Measurements from ENCODE around the gene RMND1.
"Not testable (repeated sequence)": the region's sequence is repeated elsewhere in the genome, so short reads cannot be mapped to it uniquely, and the experiment has no call there.

The RMND1 gene

DNA sequence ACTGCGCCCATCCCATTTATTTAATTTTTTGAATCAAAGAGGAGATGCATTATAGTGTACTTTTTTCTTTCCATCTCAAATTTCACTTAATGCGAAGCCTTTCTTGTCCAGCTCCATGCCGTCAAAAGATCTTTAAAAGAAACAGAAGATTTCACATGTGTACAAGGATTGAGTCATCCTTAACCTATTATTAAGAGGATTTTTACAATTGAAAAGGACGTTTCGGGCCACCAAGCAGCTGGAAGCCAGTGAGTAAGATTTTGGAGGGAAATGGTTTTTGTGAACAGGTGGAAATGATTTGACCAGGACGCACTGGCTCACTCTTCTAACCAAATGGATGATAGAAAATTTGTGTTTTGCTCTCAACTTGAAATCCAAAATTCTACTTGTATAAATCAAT, 26.7 kb upstream of the RMND1 start:
- Mint-ChIP-seq H3K36me3 (ENCODE audit: low read depth) (no peaks in the 10 kb centered on the region), H3K27ac (no peak overlapping the region), H3K4me3 (no peak overlapping the region), H3K27me3 (no peaks in the 10 kb centered on the region), H3K4me1 (peaks cover 21% of the 10 kb centered on the region), H3K9me3 (no peaks in the 10 kb centered on the region)
- no peak for DNase-seq
- no peak for ATAC-seq

DNA sequence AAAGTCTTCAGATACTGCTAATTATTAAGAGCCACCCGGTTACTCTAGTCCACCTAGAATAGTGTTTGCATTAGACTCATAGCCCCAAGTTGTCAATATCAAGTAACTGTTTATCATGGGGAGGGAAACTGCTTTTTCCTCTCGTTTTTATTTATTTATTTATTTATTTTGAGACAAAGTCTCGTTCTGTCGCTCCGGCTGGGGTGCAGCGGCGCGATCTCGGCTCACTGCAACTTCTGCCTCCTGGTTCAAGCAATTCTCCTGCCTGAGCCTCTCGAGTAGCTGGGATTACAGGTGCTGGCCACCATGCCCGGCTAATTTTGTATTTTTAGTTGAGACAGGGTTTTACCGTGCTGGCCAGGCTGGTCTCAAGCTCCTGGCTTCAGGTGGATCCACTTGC, 25.8 kb upstream of the RMND1 start:
- peaks cover 21% of the 10 kb centered on the region for H3K4me1 Mint-ChIP-seq
- H3K9me3 Mint-ChIP-seq, result no peaks in the 10 kb centered on the region
- ATAC-seq (no peak), DNase-seq (no peak)
- no peaks in the 10 kb centered on the region for H3K27me3 Mint-ChIP-seq
- H3K36me3 Mint-ChIP-seq (ENCODE audit: low read depth), result no peaks in the 10 kb centered on the region
- H3K4me3 Mint-ChIP-seq, result no peak overlapping the region
- H3K27ac Mint-ChIP-seq, result no peak overlapping the region

DNA sequence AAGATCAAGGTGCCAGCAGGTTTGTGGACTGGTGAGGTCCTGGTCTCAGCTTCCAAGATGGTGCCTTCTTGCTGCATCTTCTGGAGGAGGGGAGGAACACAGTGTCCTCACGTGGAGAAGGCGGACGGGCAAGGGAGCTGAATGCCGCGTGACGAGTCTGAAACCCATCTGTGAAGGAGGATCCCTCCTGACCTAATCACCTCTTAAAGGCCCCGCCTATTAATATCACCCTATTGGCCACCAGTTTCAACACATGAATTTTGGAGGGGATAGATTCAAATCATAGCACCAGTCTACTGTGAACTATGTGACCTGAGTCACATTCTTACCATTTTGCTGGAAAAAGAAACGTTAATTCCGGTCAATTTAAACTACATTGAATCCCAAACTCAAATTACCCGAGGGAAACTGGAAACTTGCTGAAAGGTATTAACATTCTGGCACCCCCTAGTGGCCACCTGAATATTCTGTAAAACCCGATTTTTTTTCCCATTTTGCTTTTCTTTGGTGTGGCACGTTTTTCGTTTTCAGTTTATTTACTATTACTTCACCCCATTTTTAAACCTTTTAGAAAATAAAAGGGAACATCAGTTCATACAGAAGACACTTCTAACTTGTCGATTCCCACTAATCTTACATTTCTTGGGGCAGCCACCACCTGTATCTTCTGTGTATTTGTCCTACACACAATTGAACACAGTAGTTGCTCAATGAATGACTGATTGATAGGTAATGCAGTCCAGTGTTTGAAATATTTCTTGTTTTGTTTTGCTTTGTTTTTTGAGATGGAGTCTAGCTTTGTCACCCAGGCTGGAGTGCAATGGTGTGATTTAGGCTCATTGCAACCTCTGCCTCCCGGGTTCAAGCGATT, 24.0 kb upstream of the RMND1 start:
- Mint-ChIP-seq H3K4me1 (peaks cover 6% of the 10 kb centered on the region), H3K36me3 (ENCODE audit: low read depth) (no peaks in the 10 kb centered on the region), H3K4me3 (no peak overlapping the region), H3K27me3 (no peaks in the 10 kb centered on the region), H3K27ac (no peak overlapping the region), H3K9me3 (no peaks in the 10 kb centered on the region)
- no peak for ATAC-seq
- DNase-seq, result peak; percentile 53

DNA sequence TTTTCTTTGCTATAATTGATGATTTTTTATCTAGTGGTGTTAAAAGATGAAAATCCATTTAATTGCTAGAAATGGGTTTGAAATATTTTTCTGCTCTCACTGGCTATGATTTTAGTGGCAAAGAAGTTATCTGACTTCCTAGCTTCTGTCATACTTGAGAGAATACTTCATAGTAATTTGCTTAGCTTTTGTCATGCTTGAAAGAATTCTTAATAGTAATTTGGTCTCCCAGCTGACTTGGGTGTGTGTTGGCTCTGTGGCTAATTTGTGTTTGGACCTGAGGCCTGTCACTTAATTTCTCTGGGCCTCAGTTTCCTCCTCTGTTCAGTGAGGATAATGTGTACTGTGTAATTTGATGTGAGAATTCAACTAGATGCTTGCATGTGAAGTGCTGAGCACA, 12.8 kb upstream of the RMND1 start:
- Mint-ChIP-seq H3K4me3 (no peak overlapping the region), H3K36me3 (ENCODE audit: low read depth) (peaks cover 13% of the 10 kb centered on the region), H3K4me1 (peaks cover 6% of the 10 kb centered on the region), H3K27me3 (no peaks in the 10 kb centered on the region), H3K9me3 (no peaks in the 10 kb centered on the region), H3K27ac (no peak overlapping the region)
- ATAC-seq (no peak), DNase-seq (no peak)

DNA sequence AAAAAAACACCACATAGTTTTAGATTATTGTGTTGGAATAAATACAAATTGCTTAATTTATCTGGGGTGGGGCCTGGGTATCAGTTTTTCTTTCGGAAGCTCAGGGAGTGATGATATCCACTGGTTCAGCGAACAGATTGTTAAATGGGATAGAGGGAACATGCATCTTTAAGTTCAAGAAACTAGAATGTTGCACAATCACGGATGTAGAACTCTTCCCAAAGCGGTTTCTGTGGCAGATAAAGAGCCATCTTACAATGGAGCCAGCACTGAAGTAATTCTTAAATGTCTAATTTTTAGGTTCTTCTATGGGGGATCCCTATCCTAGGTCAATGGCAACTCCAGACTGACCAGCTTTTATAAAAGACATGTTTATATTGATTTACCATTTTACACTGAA, 9.7 kb upstream of the RMND1 start:
- DNase-seq (no peak), ATAC-seq (no peak)
- H3K4me3 Mint-ChIP-seq, result no peak overlapping the region
- no peaks in the 10 kb centered on the region for H3K9me3 Mint-ChIP-seq
- H3K27ac Mint-ChIP-seq, result no peak overlapping the region
- H3K4me1 Mint-ChIP-seq, result peaks cover 3% of the 10 kb centered on the region
- H3K27me3 Mint-ChIP-seq, result no peaks in the 10 kb centered on the region
- H3K36me3 Mint-ChIP-seq (ENCODE audit: low read depth), result peaks cover 16% of the 10 kb centered on the region

DNA sequence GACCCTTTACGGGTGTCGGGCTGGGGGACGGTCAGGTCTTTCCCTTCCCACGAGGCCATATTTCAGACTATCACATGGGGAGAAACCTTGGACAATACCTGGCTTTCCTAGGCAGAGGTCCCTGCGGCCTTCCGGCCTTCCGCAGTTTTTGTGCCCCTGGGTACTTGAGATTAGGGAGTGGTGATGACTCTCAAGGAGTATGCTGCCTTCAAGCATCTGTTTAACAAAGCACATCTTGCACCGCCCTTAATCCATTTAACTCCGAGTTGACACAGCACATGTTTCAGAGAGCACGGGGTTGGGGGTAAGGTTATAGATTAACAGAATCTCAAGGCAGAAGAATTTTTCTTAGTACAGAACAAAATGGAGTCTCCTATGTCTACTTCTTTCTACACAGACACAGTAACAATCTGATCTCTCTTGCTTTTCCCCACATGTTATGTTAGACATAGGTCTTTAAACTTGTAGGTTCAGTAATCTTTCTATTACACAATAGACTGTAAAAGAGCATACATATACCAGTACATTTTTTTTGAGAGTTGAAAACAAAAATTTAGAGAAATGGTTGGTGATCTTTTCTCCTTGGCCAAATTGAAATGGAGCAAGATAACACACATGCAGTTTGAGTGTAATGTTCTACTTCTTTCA, 3.9 kb upstream of the RMND1 start:
- H3K27me3 Mint-ChIP-seq, H3K27ac Mint-ChIP-seq, H3K4me3 Mint-ChIP-seq, DNase-seq, ATAC-seq, H3K9me3 Mint-ChIP-seq: not testable (repeated sequence)
- Mint-ChIP-seq H3K4me1 (peaks cover 26% of the 10 kb centered on the region), H3K36me3 (ENCODE audit: low read depth) (peaks cover 19% of the 10 kb centered on the region)

DNA sequence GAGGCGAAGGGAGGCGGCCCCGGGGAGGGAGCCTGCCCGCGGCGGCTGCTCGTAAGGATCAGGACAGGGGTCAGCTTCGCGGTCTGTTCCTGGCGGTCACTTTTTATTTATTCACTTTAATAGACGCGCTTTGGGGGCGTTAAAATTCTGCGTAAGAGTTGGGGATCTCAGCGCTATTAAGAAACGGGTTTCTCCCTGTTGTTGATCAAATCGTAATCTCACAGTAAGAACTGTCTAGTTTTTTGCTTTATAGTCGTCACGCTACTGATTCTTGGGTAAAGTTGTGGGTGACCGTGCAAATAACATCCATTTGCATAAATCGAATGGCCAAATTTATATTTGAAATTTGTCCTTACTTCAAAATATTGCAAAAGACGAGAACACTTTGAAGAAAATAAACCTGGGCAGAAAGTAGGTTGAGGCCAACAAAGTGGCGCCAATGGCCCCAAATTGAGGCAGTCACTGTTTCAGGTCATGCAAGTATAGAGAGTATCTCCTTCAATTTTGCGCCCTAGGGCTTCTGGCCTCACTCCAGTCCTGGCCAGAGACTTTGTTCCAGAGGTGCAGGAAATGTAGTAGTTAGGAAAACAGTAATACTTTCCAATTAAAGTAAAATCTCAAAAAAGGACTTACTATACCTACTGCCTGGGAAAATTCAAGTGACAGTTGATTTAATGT, 963 bp upstream of the RMND1 start:
- ATAC-seq (no peak), DNase-seq (no peak)
- Mint-ChIP-seq H3K36me3 (ENCODE audit: low read depth) (peaks cover 16% of the 10 kb centered on the region), H3K4me1 (peaks cover 33% of the 10 kb centered on the region), H3K27me3 (peaks cover 3% of the 10 kb centered on the region), H3K27ac (peak overlapping the region; percentile 96), H3K4me3 (peak overlapping the region; percentile 99), H3K9me3 (no peaks in the 10 kb centered on the region)

DNA sequence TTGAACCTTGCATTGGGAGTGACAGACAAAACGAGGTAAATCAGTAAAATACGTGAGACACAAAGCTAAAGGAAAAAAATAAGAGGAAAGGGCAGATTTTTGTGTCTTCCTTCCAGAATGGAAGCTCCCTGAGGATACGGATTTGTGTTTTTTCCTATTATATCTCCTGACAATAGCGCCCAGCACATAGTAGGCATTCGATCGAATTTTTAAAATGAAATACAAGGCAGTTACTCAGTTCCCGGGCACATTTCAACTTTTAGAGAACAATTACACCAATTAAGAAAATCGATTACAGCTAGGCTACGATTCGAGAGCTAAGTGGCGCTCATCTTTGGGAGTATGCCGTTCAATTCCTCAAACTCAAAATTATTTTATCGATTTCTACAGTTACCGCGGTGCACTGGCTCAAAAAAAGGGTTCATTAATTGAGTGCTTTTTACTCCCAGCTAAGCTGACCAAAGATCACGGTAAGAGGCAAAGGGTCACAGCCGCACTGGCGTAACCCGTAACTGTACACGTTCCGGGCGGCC, 443 bp downstream of the RMND1 start:
- Mint-ChIP-seq H3K27me3 (peaks cover 3% of the 10 kb centered on the region), H3K27ac (peak overlapping the region; percentile 96), H3K9me3 (no peaks in the 10 kb centered on the region), H3K36me3 (ENCODE audit: low read depth) (peaks cover 16% of the 10 kb centered on the region), H3K4me3 (peak overlapping the region; percentile 99), H3K4me1 (peaks cover 34% of the 10 kb centered on the region)
- ATAC-seq, result no peak
- no peak for DNase-seq

DNA sequence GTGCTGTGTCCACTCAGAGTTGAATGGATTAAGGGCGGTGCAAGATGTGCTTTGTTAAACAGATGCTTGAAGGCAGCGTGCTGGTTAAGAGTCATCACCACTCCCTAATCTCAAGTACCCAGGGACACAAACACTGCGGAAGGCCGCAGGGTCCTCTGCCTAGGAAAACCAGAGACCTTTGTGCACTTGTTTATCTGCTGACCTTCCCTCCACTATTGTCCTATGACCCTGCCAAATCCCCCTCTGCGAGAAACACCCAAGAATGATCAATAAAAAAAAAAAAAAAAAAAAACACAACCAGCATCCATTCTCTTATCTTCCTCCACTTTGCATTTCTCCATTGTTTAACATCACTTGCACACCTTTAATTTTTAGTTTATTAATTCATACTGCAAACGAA, 998 bp downstream of the RMND1 start:
- H3K9me3 Mint-ChIP-seq, ATAC-seq, H3K27me3 Mint-ChIP-seq, DNase-seq: not testable (repeated sequence)
- Mint-ChIP-seq H3K4me3 (peak overlapping the region; percentile 99), H3K27ac (peak overlapping the region; percentile 96), H3K36me3 (ENCODE audit: low read depth) (peaks cover 16% of the 10 kb centered on the region), H3K4me1 (peaks cover 34% of the 10 kb centered on the region)

DNA sequence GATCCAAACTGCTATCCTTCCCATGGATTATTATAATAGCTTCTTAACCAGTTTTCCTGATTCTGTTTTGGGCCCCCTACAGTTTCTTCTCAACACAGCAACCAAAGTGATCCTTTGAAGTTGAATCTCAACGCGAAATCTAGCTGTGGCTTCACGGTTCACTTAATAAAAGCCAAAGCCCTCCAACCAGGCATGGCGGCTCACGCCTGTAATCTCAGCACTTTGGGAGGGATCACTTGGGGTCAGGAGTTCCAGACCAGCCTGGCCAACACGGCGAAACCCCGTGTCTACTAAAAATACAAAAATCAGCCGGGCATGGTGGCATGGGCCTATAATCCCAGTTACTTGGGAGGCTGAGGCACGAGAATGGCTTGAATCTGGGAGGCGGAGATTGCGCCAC, 3.3 kb downstream of the RMND1 start:
- H3K4me3 Mint-ChIP-seq, result no peak overlapping the region
- no peak for DNase-seq
- ATAC-seq, result no peak
- H3K9me3 Mint-ChIP-seq, result no peaks in the 10 kb centered on the region
- H3K36me3 Mint-ChIP-seq (ENCODE audit: low read depth), result peaks cover 18% of the 10 kb centered on the region
- H3K27me3 Mint-ChIP-seq, result peaks cover 3% of the 10 kb centered on the region
- peaks cover 32% of the 10 kb centered on the region for H3K4me1 Mint-ChIP-seq
- no peak overlapping the region for H3K27ac Mint-ChIP-seq

DNA sequence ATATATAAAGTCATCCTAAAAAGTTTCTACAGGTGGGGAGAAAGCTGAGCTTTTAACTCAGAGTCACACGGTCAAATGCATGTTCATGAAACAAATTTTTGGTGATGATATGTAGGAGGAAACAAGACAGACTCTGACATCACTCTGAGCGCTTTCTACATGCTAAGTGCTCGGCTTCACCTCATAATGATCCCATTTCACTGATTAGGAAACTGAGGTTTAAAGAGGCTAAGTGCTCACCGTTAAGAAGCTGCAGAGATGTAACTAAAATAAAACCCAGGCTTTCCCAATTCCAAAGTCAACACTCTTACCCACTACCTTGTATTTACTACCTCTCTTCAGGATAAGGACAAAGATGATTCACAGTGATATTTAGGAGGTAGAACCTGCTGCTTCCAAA, 4.7 kb downstream of the RMND1 start:
- no peak for ATAC-seq
- DNase-seq, result no peak
- no peaks in the 10 kb centered on the region for H3K9me3 Mint-ChIP-seq
- peaks cover 3% of the 10 kb centered on the region for H3K27me3 Mint-ChIP-seq
- no peak overlapping the region for H3K4me3 Mint-ChIP-seq
- peaks cover 27% of the 10 kb centered on the region for H3K4me1 Mint-ChIP-seq
- no peak overlapping the region for H3K27ac Mint-ChIP-seq
- peaks cover 19% of the 10 kb centered on the region for H3K36me3 Mint-ChIP-seq (ENCODE audit: low read depth)

DNA sequence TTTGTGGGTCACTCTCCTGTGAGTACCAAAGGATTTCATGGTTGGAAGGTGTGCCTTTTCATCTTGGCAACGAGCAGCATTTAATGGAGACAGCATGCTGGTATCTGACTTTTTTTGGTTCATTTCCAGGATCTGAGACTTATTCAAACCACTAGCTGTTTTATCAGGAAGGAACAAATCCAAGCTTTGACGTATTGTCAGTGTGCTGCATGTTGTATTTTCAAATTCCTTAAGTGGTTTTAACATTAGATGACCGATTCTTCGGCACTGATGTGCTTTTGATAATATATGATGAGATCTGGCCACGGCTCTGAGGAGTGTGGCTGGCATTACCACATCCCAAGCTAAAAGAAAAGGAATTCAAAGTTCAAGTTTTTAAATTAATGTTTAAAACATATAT, 6.4 kb downstream of the RMND1 start:
- no peak overlapping the region for H3K4me3 Mint-ChIP-seq
- H3K27ac Mint-ChIP-seq, result no peak overlapping the region
- no peaks in the 10 kb centered on the region for H3K9me3 Mint-ChIP-seq
- peaks cover 12% of the 10 kb centered on the region for H3K36me3 Mint-ChIP-seq (ENCODE audit: low read depth)
- no peaks in the 10 kb centered on the region for H3K27me3 Mint-ChIP-seq
- H3K4me1 Mint-ChIP-seq, result peaks cover 29% of the 10 kb centered on the region
- DNase-seq, result no peak
- no peak for ATAC-seq

DNA sequence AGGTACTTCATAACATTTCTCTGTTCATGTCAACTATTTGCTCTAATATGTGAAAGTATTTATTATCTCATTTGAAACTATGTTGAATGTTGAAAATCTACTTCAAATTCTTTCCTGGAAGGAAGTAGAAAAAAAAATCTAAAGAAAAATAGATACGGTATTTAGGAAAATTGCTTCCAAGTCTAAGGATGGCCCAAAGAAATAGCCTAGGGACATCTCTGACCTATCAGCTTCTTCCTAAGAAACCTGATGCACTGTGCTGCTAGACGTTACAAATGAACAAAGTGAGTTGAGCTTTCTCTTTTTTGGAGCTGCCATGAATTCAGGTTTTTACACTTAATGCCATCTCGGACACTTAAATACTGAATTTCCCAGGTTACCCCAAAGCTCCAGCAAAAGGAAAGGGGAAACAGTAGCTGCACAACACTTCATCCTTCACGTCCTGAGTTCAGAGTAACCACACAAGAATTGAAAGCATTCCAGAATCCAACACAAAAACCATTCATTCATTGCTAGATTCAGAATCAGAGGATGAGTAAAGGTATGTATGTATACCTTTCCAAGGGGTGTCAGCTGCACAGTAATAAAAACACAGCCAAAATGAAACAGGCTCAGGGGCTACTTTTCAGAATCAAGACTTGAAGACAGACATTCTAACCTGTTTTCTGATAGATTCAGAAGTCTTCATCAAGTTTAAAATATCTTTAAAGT, 7.9 kb downstream of the RMND1 start:
- Mint-ChIP-seq H3K36me3 (ENCODE audit: low read depth) (peaks cover 10% of the 10 kb centered on the region), H3K4me1 (peaks cover 28% of the 10 kb centered on the region), H3K4me3 (no peak overlapping the region), H3K27ac (no peak overlapping the region), H3K27me3 (no peaks in the 10 kb centered on the region), H3K9me3 (no peaks in the 10 kb centered on the region)
- DNase-seq (no peak), ATAC-seq (no peak)

DNA sequence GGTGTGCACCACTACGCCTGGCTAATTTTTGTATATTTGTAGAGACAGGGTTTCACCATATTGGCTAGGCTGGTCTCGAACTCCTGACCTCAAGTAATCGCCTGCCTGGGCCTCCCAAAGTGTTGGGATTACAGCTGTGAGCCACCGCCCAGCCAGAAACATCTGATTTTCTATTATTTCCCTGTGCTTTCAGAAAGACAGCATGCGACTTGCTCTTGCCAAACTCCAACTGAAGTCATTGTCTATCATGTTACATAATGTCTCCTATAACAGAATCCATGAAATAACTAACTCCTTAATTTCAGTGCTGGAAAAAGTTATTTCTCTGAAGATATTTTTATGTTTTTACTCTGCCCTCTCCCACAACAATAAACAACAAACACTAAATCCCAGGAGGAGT, 8.5 kb downstream of the RMND1 start:
- no peak overlapping the region for H3K27ac Mint-ChIP-seq
- peaks cover 10% of the 10 kb centered on the region for H3K36me3 Mint-ChIP-seq (ENCODE audit: low read depth)
- H3K4me1 Mint-ChIP-seq, result peaks cover 27% of the 10 kb centered on the region

More for the DNA sequence above, 8.5 kb downstream of the RMND1 start:
- H3K9me3 Mint-ChIP-seq, result no peaks in the 10 kb centered on the region
- DNase-seq, result no peak
- H3K4me3 Mint-ChIP-seq, result no peak overlapping the region
- ATAC-seq, result no peak
- no peaks in the 10 kb centered on the region for H3K27me3 Mint-ChIP-seq

Data from activated naive CD8-positive, alpha-beta T cell treated with anti-CD3 and anti-CD28 coated beads, Interleukin-2, amount 50 U/mL, for 24 hours (primary cell).